ENCODE data around the gene HIVEP2. TPM values are rescaled to one million over a fixed set of nuclear protein-coding genes. Genes with fewer than 3 reads are reported as not detected.

Gene HIVEP2
- polyA plus RNA-seq, 2 of the 4 experiments (the other 2 are of a cell fraction) = 2.2 to 2.6 TPM

- no peak for TF ChIP-seq REST (IDR thresholded peaks at IDR 0.05)
- TF ChIP-seq MAFK (IDR thresholded peaks at IDR 0.05; ENCODE audit: partially characterized antibody) = no peak
- no peak for TF ChIP-seq FOXS1 (CRISPR knock-in tag; IDR thresholded peaks at IDR 0.05)
- no peak for TF ChIP-seq EHF (CRISPR knock-in tag; IDR thresholded peaks at IDR 0.05)
- TF ChIP-seq KDM5A (IDR thresholded peaks at IDR 0.05) = no peak
- no peak for TF ChIP-seq RARB (CRISPR knock-in tag; IDR thresholded peaks at IDR 0.05)
- no peak for TF ChIP-seq CHD4 (IDR thresholded peaks at IDR 0.05; ENCODE audit: borderline replicate concordance)
- TF ChIP-seq PBX3 (IDR thresholded peaks at IDR 0.05) = no peak
- no peak for TF ChIP-seq PHF8 (IDR thresholded peaks at IDR 0.05; ENCODE audit: borderline replicate concordance, low read depth)
- TF ChIP-seq SMC3 (IDR thresholded peaks at IDR 0.05) = peak; percentile 15; the same call in 1 of the 3 replicates
- no peak for TF ChIP-seq TP53 (CRISPR knock-in tag; IDR thresholded peaks at IDR 0.05)
Measured at GRCh38 chr6:142845624-142846458, 99.1 kb downstream of the HIVEP2 start (continued).

GRCh38 chr6:142845143-142845571 is 99.8 kb downstream of the HIVEP2 start:
- no peak for FAIRE-seq
- CTCF ChIA-PET = interaction anchor here (0.7 kb wide), 1 partner anchor 19 kb away, joined by 3 read pairs; no protein-coding TSS in a partner anchor

More at GRCh38 chr6:142845143-142845571, 99.8 kb downstream of the HIVEP2 start:
- H3K4me2 ChIP-seq = peak overlapping the region; percentile 85
- peaks cover 49% of the 10 kb centered on the region for H3K4me1 ChIP-seq
- H3K9me3 ChIP-seq = no peaks in the 10 kb centered on the region
- POLR2A ChIA-PET = no interaction called here
- H3K4me3 ChIP-seq = peak overlapping the region; percentile 33
- peak overlapping the region; percentile 58 to 74 for H3K27ac ChIP-seq
- DNase-seq (ENCODE audit: low read depth in 1 of 2, low spot score in 1 of 2) (no peak), ATAC-seq (peak in 1 of 2 experiments; percentile 27; a peak in 3 of 6 replicates)
- TF ChIP-seq USF2 (IDR thresholded peaks at IDR 0.05) = no peak
- no peak for TF ChIP-seq FOSL2 (IDR thresholded peaks at IDR 0.05)
- TF ChIP-seq FOSL2 (CRISPR knock-in tag; IDR thresholded peaks at IDR 0.05) = no peak
- no peak for TF ChIP-seq E2F6 (IDR thresholded peaks at IDR 0.05; ENCODE audit: borderline replicate concordance, low read depth)
- TF ChIP-seq NR3C1 (IDR thresholded peaks at IDR 0.05) = no peak
- no peak for TF ChIP-seq CHD2 (IDR thresholded peaks at IDR 0.05; ENCODE audit: low read length, partially characterized antibody)
- TF ChIP-seq POLR2A (IDR thresholded peaks at IDR 0.05; ENCODE audit: low read length) = no peak
- TF ChIP-seq HDAC2 (IDR thresholded peaks at IDR 0.05) = no peak
- TF ChIP-seq TP53 (CRISPR knock-in tag; IDR thresholded peaks at IDR 0.05) = no peak
- WGBS (ENCODE audit: missing lambda C conversion rate) = 14% methylated on average over 2 of the region's 2 CpGs
